ENCODE data around the gene WNT7A.

GRCh38 chr3:13838421-13838820 lies 41.5 kb downstream of the WNT7A start:
- no peak for TF ChIP-seq EZH2phosphoT487 (IDR thresholded peaks at IDR 0.05; ENCODE audit: low read length)
- TF ChIP-seq, protein P1, sequence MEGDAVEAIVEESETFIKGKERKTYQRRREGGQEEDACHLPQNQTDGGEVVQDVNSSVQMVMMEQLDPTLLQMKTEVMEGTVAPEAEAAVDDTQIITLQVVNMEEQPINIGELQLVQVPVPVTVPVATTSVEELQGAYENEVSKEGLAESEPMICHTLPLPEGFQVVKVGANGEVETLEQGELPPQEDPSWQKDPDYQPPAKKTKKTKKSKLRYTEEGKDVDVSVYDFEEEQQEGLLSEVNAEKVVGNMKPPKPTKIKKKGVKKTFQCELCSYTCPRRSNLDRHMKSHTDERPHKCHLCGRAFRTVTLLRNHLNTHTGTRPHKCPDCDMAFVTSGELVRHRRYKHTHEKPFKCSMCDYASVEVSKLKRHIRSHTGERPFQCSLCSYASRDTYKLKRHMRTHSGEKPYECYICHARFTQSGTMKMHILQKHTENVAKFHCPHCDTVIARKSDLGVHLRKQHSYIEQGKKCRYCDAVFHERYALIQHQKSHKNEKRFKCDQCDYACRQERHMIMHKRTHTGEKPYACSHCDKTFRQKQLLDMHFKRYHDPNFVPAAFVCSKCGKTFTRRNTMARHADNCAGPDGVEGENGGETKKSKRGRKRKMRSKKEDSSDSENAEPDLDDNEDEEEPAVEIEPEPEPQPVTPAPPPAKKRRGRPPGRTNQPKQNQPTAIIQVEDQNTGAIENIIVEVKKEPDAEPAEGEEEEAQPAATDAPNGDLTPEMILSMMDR (IDR thresholded peaks at IDR 0.05; ENCODE audit: low read length) = no peak
